T47D (cell line): ENCODE results near the gene ACTN4.
"Not testable (repeated sequence)": the region's sequence is repeated elsewhere in the genome, so short reads cannot be mapped to it uniquely, and the experiment has no call there.

Experiments used
- DNase-seq, 2 experiments: peaks; one replicate each; pipeline versions ENCODE4 v3.0.0 to v3.0.0-alpha.2; 2011 to 2012; ENCODE audit warnings: low read depth in 1 of 2, low spot score in 1 of 2
- JUND ChIP-seq: IDR thresholded peaks from 2 replicates; pipeline ENCODE4 v1.6.1; 2012; ENCODE audit warnings: low read depth
- in situ Hi-C: cut with HindIII; loops from 2 replicates; pipeline ENCODE4 v1.10.0; 2016; ENCODE audit warnings: low sequenced_read_pairs, low pct_unique_long_range_greater_than_20kb

Gene ACTN4

DNA sequence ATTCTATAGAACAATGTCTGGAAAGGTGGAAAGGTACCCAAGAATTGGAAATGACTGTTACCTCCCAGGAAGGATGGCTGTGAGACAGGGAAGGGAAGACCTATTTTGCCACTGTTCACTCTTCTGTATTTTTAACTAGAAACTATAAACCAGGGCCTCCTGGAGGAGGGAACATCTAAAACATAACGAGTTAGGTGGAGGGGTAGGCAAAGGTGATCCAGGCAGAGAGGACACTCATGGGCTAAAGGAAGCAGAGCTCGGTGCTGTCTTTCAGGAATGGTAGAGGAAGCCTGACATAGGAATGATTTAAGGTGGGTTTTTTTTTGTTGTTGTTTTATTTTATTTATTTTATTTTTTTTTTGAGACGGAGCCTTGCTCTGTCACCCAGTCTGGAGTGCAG lies 22.6 kb upstream of the ACTN4 start:
- in situ Hi-C loops: no loop called here

DNA sequence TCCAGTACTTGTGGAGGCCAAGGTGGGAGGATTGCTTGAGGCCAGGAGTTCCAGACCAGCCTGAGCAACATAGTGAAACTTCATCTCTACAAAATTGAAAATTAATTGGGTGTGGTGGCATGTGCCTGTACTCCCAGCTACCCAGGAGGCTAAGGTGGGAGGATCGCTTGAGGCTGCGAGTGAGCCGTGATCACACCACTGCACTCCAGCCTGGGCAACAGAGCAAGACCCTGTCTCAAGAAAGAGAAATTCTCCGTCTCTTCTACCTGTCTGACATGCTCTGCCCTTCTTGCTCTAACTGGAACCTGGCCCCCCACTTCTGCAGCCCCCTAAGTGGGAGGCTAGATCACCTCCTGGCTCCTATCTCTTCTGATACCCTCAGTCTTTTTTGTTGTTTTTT lies 21.0 kb upstream of the ACTN4 start:
- in situ Hi-C loops: no loop called here
- no peak for DNase-seq
- no peak for TF ChIP-seq JUND

More for the DNA sequence above, 22.6 kb upstream of the ACTN4 start:
- DNase-seq: no peak
- no peak for TF ChIP-seq JUND

DNA sequence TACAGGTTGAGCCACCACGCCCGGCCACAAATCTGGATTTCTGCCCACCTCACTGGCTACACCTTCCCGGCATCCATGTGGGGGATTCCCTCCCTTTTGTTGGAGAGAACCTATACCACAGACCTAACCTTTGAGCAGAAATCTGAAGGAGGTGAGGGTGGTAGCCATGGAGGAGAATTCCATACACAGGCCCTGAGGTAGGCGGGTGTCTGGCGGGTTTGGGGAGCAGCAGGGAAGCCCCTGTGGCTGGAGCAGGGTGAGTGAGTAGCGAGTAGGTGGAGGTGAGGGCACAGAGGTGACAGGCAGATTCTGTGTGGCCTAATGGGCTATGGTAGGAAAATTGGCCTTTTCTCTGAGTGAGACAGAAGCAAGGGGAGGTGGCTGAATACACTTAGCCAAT lies 17.9 kb upstream of the ACTN4 start:
- in situ Hi-C loops: no loop called here
- no peak for DNase-seq
- TF ChIP-seq JUND: no peak

DNA sequence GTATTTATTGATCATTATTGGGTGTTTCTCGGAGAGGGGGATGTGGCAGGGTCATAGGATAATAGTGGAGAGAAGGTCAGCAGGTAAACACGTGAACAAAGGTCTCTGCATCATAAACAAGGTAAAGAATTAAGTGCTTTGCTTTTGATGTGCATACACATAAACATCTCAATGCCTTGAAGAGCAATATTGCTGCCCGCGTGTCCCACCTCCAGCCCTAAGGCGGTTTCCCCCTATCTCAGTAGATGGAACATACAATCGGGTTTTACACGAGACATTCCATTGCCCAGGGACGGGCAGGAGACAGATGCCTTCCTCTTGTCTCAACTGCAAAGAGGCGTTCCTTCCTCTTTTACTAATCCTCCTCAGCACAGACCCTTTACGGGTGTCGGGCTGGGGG lies 16.1 kb upstream of the ACTN4 start:
- DNase-seq, in situ Hi-C loops: not testable (repeated sequence)

DNA sequence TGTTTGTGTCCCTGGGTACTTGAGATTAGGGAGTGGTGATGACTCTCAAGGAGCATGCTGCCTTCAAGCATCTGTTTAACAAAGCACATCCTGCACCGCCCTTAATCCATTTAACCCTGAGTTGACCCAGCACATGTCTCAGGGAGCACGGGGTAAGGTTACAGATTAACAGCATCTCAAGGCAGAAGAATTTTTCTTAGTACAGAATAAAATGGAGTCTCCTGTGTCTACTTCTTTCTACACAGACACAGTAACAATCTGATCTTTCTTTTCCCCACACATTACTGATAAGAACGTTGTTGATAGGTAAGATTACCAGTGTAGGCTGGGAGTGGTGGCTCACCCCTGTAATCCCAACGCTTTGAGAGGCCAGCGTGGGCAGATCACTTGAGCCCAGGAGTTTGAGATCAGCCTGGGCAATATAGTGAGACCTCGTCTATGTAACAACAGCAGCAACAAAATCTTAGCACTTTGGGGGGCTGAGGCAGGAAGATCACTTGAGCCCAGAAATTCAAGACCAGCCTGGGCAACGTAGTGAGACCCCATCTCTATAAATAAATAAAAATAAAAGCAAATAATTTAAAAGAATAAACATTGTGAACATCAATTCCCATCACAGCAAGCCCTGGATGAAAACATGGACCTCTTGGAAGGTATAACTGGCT lies 15.5 kb upstream of the ACTN4 start:
- DNase-seq, in situ Hi-C loops: not testable (repeated sequence)

DNA sequence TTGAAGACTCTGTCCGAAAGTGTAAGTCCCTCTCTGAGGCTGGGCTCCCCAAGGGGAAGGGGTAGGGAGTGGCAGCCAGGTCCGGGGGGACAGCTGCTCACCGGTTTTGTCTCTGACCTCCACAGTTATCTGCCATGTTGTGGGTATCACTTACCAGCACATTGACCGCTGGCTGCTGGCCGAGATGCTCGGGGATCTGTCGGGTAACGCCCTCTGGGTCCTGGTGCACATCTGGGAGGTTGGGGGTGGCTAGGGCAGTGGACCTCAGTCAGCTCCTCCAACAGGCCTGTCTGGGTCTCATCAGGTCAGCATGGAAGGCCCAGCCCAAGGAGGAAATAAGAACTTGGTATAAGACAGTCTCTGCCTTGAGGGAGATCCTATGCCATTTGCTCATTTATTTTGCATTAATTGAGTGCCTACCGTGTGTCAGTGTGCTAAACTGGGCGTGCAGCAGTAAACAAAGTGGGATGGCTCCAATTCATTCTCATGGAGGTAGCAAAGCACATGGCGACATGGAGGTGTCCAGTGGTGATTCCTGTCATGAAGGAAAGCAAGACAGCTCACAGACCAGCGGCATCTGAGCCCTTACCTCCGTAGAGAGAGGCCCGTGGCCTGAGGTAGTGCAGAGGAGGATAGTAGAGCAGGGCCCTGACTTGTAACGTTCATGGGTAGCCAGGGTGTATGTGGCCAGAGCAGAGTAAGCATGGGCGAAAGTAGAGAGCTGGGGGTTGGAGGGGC lies 14.8 kb upstream of the ACTN4 start:
- in situ Hi-C loops: no loop called here
- no peak for DNase-seq
- no peak for TF ChIP-seq JUND

DNA sequence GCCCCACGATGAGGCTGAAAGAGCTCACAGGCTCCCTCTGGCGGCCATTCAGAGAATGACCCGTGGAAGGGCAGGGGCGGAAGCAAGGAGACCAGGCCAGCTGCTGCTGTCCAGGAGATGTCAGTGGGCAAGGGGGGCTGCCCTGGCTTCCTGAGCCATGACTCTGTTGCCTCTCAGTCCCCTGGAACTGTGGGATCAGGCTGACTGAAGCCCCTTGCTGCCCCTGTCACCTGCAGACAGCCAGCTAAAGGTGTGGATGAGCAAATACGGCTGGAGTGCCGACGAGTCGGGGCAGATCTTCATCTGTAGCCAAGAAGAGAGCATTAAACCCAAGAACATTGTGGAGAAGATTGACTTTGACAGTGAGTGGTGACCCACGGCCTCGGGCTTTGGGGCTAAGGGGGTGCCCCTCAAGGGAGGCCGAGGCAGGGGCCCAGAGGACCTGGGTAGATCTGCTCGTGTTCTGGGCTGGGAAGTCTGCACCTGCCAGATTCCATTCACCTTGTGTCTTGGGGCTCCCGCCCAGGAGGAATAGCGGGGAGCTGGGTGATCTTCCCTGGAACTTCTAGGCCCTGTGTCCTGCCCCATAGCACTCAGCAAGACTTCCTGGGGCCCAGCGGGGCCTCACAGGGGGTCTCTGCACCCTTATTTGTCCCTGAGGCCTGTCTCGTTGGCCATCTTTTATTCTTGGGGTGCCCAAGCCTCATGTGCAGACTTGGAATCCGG lies 12.5 kb upstream of the ACTN4 start:
- DNase-seq: peak in 1 of 2 experiments; percentile 59
- no peak for TF ChIP-seq JUND
- in situ Hi-C loops: no loop called here

DNA sequence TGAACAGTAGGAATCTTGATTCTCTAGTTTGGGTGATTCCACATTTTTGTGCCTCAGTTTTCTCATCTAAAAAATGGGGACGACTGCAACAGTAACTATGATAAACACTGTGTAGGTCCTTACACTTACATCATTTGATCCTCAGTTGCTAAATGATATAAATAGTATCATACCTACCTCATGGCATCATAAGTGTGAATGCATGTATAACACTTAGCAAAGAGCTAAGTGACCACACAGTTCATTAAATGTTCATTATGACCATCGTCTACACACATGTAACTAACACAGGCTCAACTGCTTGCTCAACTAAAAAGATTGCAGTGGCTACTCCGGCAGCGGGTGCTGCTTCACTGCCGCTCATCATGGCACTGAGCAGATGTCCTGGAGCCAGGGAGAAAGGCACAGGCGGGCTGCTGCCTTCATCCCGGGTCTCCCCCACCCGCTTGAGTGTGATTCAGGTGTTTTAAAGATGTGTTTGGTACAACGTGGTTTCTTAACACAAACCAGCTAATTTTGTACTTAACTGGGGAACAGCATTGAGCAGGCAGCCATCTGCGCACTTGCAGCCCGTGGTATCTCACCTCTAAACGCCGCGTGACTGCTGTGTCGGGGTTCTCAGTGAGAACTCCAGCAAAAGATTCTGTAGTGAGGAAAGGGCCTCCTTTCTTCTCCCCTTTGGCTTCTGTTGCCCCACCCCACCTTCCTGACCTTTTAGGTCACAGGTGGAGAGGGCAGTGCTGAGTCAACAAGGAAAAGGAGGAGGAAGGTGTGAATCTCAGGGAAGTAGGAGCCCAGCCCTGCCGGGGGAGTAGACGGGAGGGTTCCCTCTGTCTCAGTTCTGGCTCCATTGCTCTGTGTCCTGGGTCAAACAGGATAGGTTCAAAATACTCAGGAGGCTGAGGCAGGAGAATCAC lies 11.7 kb upstream of the ACTN4 start:
- TF ChIP-seq JUND: no peak
- DNase-seq: no peak
- in situ Hi-C loops: no loop called here

DNA sequence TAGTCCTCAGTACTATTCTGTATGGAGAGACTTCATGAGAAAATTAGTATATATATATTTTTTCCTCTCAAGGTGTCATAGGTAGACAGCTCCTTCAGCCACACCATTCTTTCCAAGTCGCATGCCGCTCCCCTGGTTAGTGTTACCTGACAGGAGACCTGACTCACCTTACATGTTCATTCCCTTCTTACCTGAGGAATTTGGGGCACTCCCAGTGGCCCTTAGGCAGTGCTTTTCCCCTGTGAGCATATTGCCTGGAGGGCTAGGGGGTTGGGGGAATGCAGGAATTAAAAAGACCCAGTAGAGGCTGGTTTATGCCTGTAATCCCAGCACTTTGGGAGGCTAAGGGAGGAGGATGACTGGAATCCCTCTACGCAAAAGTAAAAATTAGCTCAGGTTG lies 9.0 kb upstream of the ACTN4 start:
- TF ChIP-seq JUND: no peak
- no peak for DNase-seq
- in situ Hi-C loops: no loop called here

DNA sequence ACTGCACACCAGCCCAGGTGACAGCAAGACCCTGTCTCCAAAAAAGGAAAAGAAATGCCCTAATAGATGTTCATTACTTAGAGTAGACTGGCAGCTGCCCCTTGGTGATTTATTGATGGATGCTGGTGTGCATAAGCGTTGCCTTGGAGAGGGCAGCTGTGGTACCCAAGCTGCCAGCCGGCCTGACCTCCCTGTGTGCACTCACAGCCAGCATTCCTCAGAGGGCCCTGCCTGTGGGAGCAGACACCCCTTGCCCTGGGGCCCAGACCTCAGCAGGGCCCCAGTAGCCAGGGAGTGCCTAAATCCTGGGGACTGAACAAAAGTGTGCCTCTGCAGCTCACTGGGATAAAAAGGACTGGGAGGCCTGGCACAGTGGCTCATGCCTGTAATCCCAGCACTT lies 7.8 kb upstream of the ACTN4 start:
- in situ Hi-C loops: no loop called here
- DNase-seq: no peak
- TF ChIP-seq JUND: no peak

DNA sequence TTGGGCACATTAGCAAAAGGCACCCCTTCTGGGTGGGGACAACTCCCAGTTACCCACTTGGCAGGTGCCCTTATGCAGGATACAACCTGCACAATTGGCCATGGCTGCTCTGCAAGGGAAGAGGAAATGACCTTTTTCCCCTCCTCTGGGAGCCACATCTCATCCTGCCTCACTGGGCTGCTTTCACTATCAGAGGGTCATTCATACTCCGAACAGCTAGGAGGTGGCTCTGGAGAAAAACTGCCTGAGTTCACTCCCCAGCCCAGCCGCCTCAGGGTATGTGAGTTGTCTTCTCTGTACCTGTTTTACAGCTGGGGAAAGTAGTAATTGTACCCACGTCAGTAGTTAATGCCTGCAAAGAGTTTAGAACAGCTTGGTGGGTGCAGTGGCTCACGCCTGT lies 7.1 kb upstream of the ACTN4 start:
- no peak for TF ChIP-seq JUND
- no peak for DNase-seq
- in situ Hi-C loops: no loop called here

DNA sequence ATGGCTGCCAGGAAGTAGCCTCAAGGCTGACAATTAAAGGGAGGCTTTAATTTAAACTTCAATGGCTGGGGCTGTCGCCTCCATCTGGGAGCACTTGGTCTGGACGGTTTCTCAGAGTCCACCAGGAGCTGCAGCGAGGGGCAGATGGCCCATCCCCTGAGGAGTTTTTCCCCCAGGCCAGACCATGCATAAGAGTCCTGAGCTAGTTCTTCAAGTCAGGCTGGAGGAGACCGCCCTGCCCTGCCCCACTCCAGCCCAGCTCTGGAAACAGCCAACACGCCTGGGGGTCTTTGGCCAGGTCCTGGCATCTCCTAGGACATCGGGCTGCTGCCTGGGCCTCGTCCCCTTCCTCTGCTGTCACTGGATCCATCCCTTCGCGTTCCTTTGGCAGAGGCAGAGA lies 5.3 kb upstream of the ACTN4 start:
- in situ Hi-C loops: no loop called here
- TF ChIP-seq JUND: no peak

DNA sequence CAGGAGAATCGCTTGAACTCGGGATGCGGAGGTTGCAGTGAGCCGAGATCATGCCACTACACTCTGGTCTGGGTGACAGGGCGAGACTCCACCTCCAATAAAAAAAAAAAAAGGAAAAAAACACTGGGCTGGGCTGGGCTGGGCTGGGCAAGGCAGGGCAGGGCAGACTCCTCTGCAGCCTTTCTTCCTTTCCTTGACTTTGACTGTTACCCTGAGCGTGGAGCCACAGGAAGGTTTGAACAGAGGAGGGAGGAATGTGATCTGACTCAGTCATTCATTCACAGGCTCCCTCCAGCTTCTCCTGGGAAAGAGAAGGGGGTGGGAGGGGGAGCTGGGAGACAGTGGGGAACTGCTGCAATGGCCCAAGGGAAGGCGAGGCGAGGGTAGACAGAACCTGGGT lies 2.7 kb upstream of the ACTN4 start:
- TF ChIP-seq JUND: no peak
- in situ Hi-C loops: no loop called here
- no peak for DNase-seq

More for the DNA sequence above, 5.3 kb upstream of the ACTN4 start:
- DNase-seq: no peak
